MM.1S (cell line): ENCODE data around the gene RHBDL1.

Source experiments
- DNase-seq: peaks from one replicate; pipeline ENCODE4 v3.0.0-alpha.2; 2015
- H2AFZ ChIP-seq: fragments of 300-600 bp; sonication (generic); 2 replicates; pipeline ENCODE4 v1.6.0; 2016; ENCODE audit warnings: antibody characterized with exemption, low read length
- H3F3A ChIP-seq: fragments of 300-600 bp; sonication (generic); 2 replicates; pipeline ENCODE4 v1.6.1; 2016; ENCODE audit warnings: mild to moderate bottlenecking, antibody characterized with exemption, low read length, moderate library complexity, mixed read lengths; ENCODE audit not compliant: insufficient read depth
- H3K27ac ChIP-seq: fragments of 300-600 bp; sonication (generic); 2 replicates; pipeline ENCODE4 v1.5.1; 2016; ENCODE audit warnings: mild to moderate bottlenecking, low read length
- H3K27me3 ChIP-seq: fragments of 300-600 bp; sonication (generic); replicated peaks from 2 replicates; pipeline ENCODE4 v1.6.0; 2016; ENCODE audit warnings: low read length; ENCODE audit not compliant: insufficient read depth
- H3K36me3 ChIP-seq: fragments of 300-600 bp; sonication (generic); replicated peaks from 2 replicates; pipeline ENCODE4 v1.6.1; 2016; ENCODE audit warnings: mild to moderate bottlenecking, low read length, mixed read lengths; ENCODE audit not compliant: insufficient read depth
- H3K4me1 ChIP-seq: fragments of 300-600 bp; sonication (generic); 2 replicates; pipeline ENCODE4 v1.6.1; 2016; ENCODE audit warnings: low read length, mixed read lengths
- H3K4me2 ChIP-seq: fragments of 300-600 bp; sonication (generic); 2 replicates; pipeline ENCODE4 v1.6.0; 2016; ENCODE audit warnings: low read depth, low read length
- H3K4me3 ChIP-seq: fragments of 300-600 bp; sonication (generic); 2 replicates; pipeline ENCODE4 v1.5.1; 2016; ENCODE audit warnings: low read length, mixed read lengths
- H3K79me2 ChIP-seq: fragments of 300-600 bp; sonication (generic); 2 replicates; pipeline ENCODE4 v1.6.1; 2016; ENCODE audit warnings: mixed run types, low read length, mixed read lengths
- H3K9ac ChIP-seq: fragments of 300-600 bp; sonication (generic); 2 replicates; pipeline ENCODE4 v1.6.1; 2016; ENCODE audit warnings: low read length, mixed read lengths
- H3K9me2 ChIP-seq: fragments of 300-600 bp; sonication (generic); replicated peaks from 2 replicates; pipeline ENCODE4 v1.6.1; 2016; ENCODE audit warnings: mild to moderate bottlenecking, low read length, mixed read lengths; ENCODE audit not compliant: insufficient read depth
- H3K9me3 ChIP-seq: fragments of 300-600 bp; sonication (generic); replicated peaks from 2 replicates; pipeline ENCODE4 v1.6.1; 2016; ENCODE audit warnings: mild to moderate bottlenecking, low read length, mixed read lengths; ENCODE audit not compliant: insufficient read depth
- H4K20me1 ChIP-seq: fragments of 300-600 bp; sonication (generic); 2 replicates; pipeline ENCODE4 v1.6.1; 2016; ENCODE audit warnings: mild to moderate bottlenecking, low read length, moderate library complexity, mixed read lengths; ENCODE audit not compliant: insufficient read depth
- CTCF ChIP-seq: fragments of 300-600 bp; sonication (generic); IDR thresholded peaks from 2 replicates; pipeline ENCODE4 v1.5.1; 2016; ENCODE audit warnings: antibody characterized with exemption, low read length, mixed read lengths
- EZH2 ChIP-seq: fragments of 300-600 bp; sonication (generic); optimal IDR thresholded peaks from 2 replicates; pipeline ENCODE3; 2017; ENCODE audit warnings: low read depth, mild to moderate bottlenecking, antibody characterized with exemption, low read length, mixed read lengths
- EZH2phosphoT487 ChIP-seq: fragments of 300-600 bp; sonication (generic); IDR thresholded peaks from 2 replicates; pipeline ENCODE4 v1.6.1; 2018; ENCODE audit warnings: antibody characterized with exemption, low read length

The RHBDL1 gene

GRCh38 chr16:662095-662494 is 13.4 kb upstream of the RHBDL1 start:
- H3K9me3 ChIP-seq: no peaks in the 10 kb centered on the region
- H3K4me1 ChIP-seq: peaks cover 8% of the 10 kb centered on the region
- no peak overlapping the region for H3K4me3 ChIP-seq
- H3F3A ChIP-seq: no peaks in the 10 kb centered on the region
- no peaks in the 10 kb centered on the region for H3K9me2 ChIP-seq
- no peak for DNase-seq
- H3K36me3 ChIP-seq: no peaks in the 10 kb centered on the region
- H3K4me2 ChIP-seq: no peak overlapping the region
- H3K9ac ChIP-seq: no peak overlapping the region
- TF ChIP-seq EZH2: no peak
- no peak for TF ChIP-seq EZH2phosphoT487
- no peak for TF ChIP-seq CTCF
- H3K27me3 ChIP-seq: no peaks in the 10 kb centered on the region
- no peak overlapping the region for H2AFZ ChIP-seq
- H3K27ac ChIP-seq: no peak overlapping the region
- no peaks in the 10 kb centered on the region for H4K20me1 ChIP-seq
- no peaks in the 10 kb centered on the region for H3K79me2 ChIP-seq

- Histone ChIP-seq H3K27me3 (no peaks in the 10 kb centered on the region), H4K20me1 (no peaks in the 10 kb centered on the region), H3K36me3 (no peaks in the 10 kb centered on the region), H3K4me2 (no peak overlapping the region), H3K9me3 (no peaks in the 10 kb centered on the region), H3K27ac (no peak overlapping the region), H3K79me2 (no peaks in the 10 kb centered on the region), H2AFZ (no peak overlapping the region), H3K9ac (no peak overlapping the region), H3F3A (no peaks in the 10 kb centered on the region), H3K4me1 (peaks cover 12% of the 10 kb centered on the region), H3K9me2 (no peaks in the 10 kb centered on the region), H3K4me3 (no peak overlapping the region)
- DNase-seq: no peak
- TF ChIP-seq CTCF (no peak), EZH2 (no peak), EZH2phosphoT487 (no peak)
These were observed 12.9 kb upstream of the RHBDL1 start for GRCh38 chr16:662597-662996.

- no peak for TF ChIP-seq CTCF
- no peak for TF ChIP-seq EZH2
- TF ChIP-seq EZH2phosphoT487: no peak
- Histone ChIP-seq H3K27ac (no peak overlapping the region), H3F3A (no peaks in the 10 kb centered on the region), H3K4me3 (no peak overlapping the region), H3K9ac (no peak overlapping the region), H2AFZ (no peak overlapping the region), H3K9me2 (no peaks in the 10 kb centered on the region), H3K79me2 (peaks cover 24% of the 10 kb centered on the region), H3K36me3 (no peaks in the 10 kb centered on the region), H3K4me1 (peaks cover 11% of the 10 kb centered on the region; the same call in 1 of the 2 replicates), H3K27me3 (no peaks in the 10 kb centered on the region), H3K4me2 (no peak overlapping the region), H4K20me1 (no peaks in the 10 kb centered on the region), H3K9me3 (no peaks in the 10 kb centered on the region)
- no peak for DNase-seq
These were observed 8.9 kb upstream of the RHBDL1 start for GRCh38 chr16:666572-666971.
